Epithelial cell of esophagus (primary cell): ENCODE results near the gene KIF26B.

Source experiments
- DNase-seq: peaks from one replicate; pipeline ENCODE4 v3.0.0; 2010; ENCODE audit warnings: low read depth
- H3K4me3 ChIP-seq: 2 replicates; pipeline ENCODE4 v1.5.1; 2011; ENCODE audit warnings: mild to moderate bottlenecking, low read length, control low read depth
- CTCF ChIP-seq: IDR thresholded peaks from 2 replicates; pipeline ENCODE4 v1.5.1; 2011; ENCODE audit warnings: low read depth, mild to moderate bottlenecking, low read length, control low read depth, inconsistent platforms; ENCODE audit not compliant: insufficient read depth; ENCODE audit errors: missing control alignments

The KIF26B gene

GRCh38 chr1:245207056-245207638 lies 52.4 kb downstream of the KIF26B start:
- DNase-seq: no peak
- no peak for TF ChIP-seq CTCF
- no peak overlapping the region for H3K4me3 ChIP-seq

- no peak for DNase-seq
- no peak for TF ChIP-seq CTCF
- H3K4me3 ChIP-seq: no peak overlapping the region
Measured at GRCh38 chr1:245207801-245208200, 53.0 kb downstream of the KIF26B start.

- no peak for TF ChIP-seq CTCF
- DNase-seq: no peak
- H3K4me3 ChIP-seq: no peak overlapping the region
Measured at GRCh38 chr1:245209658-245210435, 55.1 kb downstream of the KIF26B start.

- no peak for DNase-seq
- TF ChIP-seq CTCF: no peak
- H3K4me3 ChIP-seq: no peak overlapping the region
Measured at GRCh38 chr1:245211035-245211749, 56.4 kb downstream of the KIF26B start.

- DNase-seq: no peak
- TF ChIP-seq CTCF: no peak
- H3K4me3 ChIP-seq: no peak overlapping the region
Measured at GRCh38 chr1:245211761-245212160, 57.0 kb downstream of the KIF26B start.

GRCh38 chr1:245212221-245212710 lies 57.5 kb downstream of the KIF26B start:
- TF ChIP-seq CTCF: no peak
- no peak overlapping the region for H3K4me3 ChIP-seq
- DNase-seq: no peak
